Measurements from ENCODE around the gene RNF19B. TPM values are rescaled to one million over a fixed set of nuclear protein-coding genes. Genes with fewer than 3 reads are reported as not detected.

RNF19B gene
- total RNA-seq, 1 experiment from 2014 or later: 41.3 TPM

GRCh38 chr1:32969566-32969965 lies 5.0 kb upstream of the RNF19B start:
- BruUV-seq (replicated peaks): no TSS peak
- ChIA-PET POLR2A (interaction anchor here (0.7 to 13.8 kb wide), 7 partner anchors 11 to 325 kb away, joined by 3 to 255 read pairs (median 5); no protein-coding TSS in a partner anchor), CTCF (interaction anchor here (0.6 to 1.9 kb wide), 5 partner anchors 11 to 74 kb away, joined by 3 to 14 read pairs (median 3); no protein-coding TSS in a partner anchor)
- H3K9me3 Mint-ChIP-seq (ENCODE audit: unreplicated experiment): no peaks in the 10 kb centered on the region
- intact Hi-C loops (cut with micrococcal nuclease): no loop called here
- peak; percentile 49 for DNase-seq (ENCODE audit: unreplicated experiment)
- H3K36me3 Mint-ChIP-seq (ENCODE audit: insufficient read depth, unreplicated experiment): no peaks in the 10 kb centered on the region
- no peaks in the 10 kb centered on the region for H3K27me3 Mint-ChIP-seq (ENCODE audit: insufficient read depth, unreplicated experiment)
- peaks cover 13% of the 10 kb centered on the region for H3K4me1 Mint-ChIP-seq (ENCODE audit: insufficient read depth, unreplicated experiment)
- TF ChIP-seq, protein P1, sequence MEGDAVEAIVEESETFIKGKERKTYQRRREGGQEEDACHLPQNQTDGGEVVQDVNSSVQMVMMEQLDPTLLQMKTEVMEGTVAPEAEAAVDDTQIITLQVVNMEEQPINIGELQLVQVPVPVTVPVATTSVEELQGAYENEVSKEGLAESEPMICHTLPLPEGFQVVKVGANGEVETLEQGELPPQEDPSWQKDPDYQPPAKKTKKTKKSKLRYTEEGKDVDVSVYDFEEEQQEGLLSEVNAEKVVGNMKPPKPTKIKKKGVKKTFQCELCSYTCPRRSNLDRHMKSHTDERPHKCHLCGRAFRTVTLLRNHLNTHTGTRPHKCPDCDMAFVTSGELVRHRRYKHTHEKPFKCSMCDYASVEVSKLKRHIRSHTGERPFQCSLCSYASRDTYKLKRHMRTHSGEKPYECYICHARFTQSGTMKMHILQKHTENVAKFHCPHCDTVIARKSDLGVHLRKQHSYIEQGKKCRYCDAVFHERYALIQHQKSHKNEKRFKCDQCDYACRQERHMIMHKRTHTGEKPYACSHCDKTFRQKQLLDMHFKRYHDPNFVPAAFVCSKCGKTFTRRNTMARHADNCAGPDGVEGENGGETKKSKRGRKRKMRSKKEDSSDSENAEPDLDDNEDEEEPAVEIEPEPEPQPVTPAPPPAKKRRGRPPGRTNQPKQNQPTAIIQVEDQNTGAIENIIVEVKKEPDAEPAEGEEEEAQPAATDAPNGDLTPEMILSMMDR (IDR thresholded peaks at IDR 0.05; ENCODE audit: unreplicated experiment): no peak
- no peak overlapping the region for H3K4me3 Mint-ChIP-seq (ENCODE audit: unreplicated experiment)
- H3K27ac Mint-ChIP-seq (ENCODE audit: low read depth, unreplicated experiment): no peak overlapping the region

- H3K27ac Mint-ChIP-seq (ENCODE audit: low read depth, unreplicated experiment): no peak overlapping the region
- no peaks in the 10 kb centered on the region for H3K36me3 Mint-ChIP-seq (ENCODE audit: insufficient read depth, unreplicated experiment)
- no peaks in the 10 kb centered on the region for H3K9me3 Mint-ChIP-seq (ENCODE audit: unreplicated experiment)
- TF ChIP-seq, protein P1 (IDR thresholded peaks at IDR 0.05; ENCODE audit: unreplicated experiment): no peak
- no TSS peak for BruUV-seq (replicated peaks)
- DNase-seq (ENCODE audit: unreplicated experiment): no peak
- no peaks in the 10 kb centered on the region for H3K27me3 Mint-ChIP-seq (ENCODE audit: insufficient read depth, unreplicated experiment)
- ChIA-PET CTCF (interaction anchor here (0.5 to 1.9 kb wide), 7 partner anchors 9 to 82 kb away, joined by 3 to 14 read pairs (median 3); no protein-coding TSS in a partner anchor), POLR2A (interaction anchor here (1.0 to 13.8 kb wide), 3 partner anchors 13 to 39 kb away, joined by 3 to 255 read pairs (median 3); no protein-coding TSS in a partner anchor)
- intact Hi-C loops (cut with micrococcal nuclease): no loop called here
- H3K4me3 Mint-ChIP-seq (ENCODE audit: unreplicated experiment): no peak overlapping the region
- H3K4me1 Mint-ChIP-seq (ENCODE audit: insufficient read depth, unreplicated experiment): peaks cover 16% of the 10 kb centered on the region
These were observed 3.4 kb upstream of the RNF19B start for GRCh38 chr1:32967888-32968568.

- TF ChIP-seq, protein P1 (IDR thresholded peaks at IDR 0.05; ENCODE audit: unreplicated experiment): no peak
- H3K9me3 Mint-ChIP-seq (ENCODE audit: unreplicated experiment): no peaks in the 10 kb centered on the region
- H3K4me1 Mint-ChIP-seq (ENCODE audit: insufficient read depth, unreplicated experiment): peaks cover 17% of the 10 kb centered on the region
- no TSS peak for BruUV-seq (replicated peaks)
- H3K36me3 Mint-ChIP-seq (ENCODE audit: insufficient read depth, unreplicated experiment): no peaks in the 10 kb centered on the region
- no peak for DNase-seq (ENCODE audit: unreplicated experiment)
- no peaks in the 10 kb centered on the region for H3K27me3 Mint-ChIP-seq (ENCODE audit: insufficient read depth, unreplicated experiment)
- H3K4me3 Mint-ChIP-seq (ENCODE audit: unreplicated experiment): no peak overlapping the region
- H3K27ac Mint-ChIP-seq (ENCODE audit: low read depth, unreplicated experiment): no peak overlapping the region
- CTCF ChIA-PET: interaction anchor here (0.7 kb wide), 1 partner anchor 40 kb away, joined by 3 read pairs; no protein-coding TSS in a partner anchor
- POLR2A ChIA-PET: interaction anchor here (6.9 to 13.8 kb wide), 2 partner anchors 22 to 40 kb away, joined by 125 to 255 read pairs; no protein-coding TSS in a partner anchor
- intact Hi-C loops (cut with micrococcal nuclease): no loop called here
These were observed 2.3 kb upstream of the RNF19B start for GRCh38 chr1:32966900-32967299.

GRCh38 chr1:32965251-32965747 lies 690 bp upstream of the RNF19B start:
- TF ChIP-seq, protein P1 (IDR thresholded peaks at IDR 0.05; ENCODE audit: unreplicated experiment): no peak
- no peak for DNase-seq (ENCODE audit: unreplicated experiment)
- Mint-ChIP-seq H3K4me1 (ENCODE audit: insufficient read depth, unreplicated experiment) (peaks cover 28% of the 10 kb centered on the region), H3K36me3 (ENCODE audit: insufficient read depth, unreplicated experiment) (no peaks in the 10 kb centered on the region), H3K9me3 (ENCODE audit: unreplicated experiment) (no peaks in the 10 kb centered on the region), H3K27me3 (ENCODE audit: insufficient read depth, unreplicated experiment) (no peaks in the 10 kb centered on the region), H3K27ac (ENCODE audit: low read depth, unreplicated experiment) (peak overlapping the region; percentile 59), H3K4me3 (ENCODE audit: unreplicated experiment) (peak overlapping the region; percentile 84)
- ChIA-PET POLR2A (interaction anchor here (0.5 to 13.8 kb wide), 22 partner anchors 9 to 606 kb away, joined by 3 to 255 read pairs (median 6); partner anchors contain the start of gene AK2), CTCF (interaction anchor here (0.7 to 2.7 kb wide), 6 partner anchors 10 to 42 kb away, joined by 3 to 10 read pairs (median 5); no protein-coding TSS in a partner anchor)
- intact Hi-C loops (cut with micrococcal nuclease): no loop called here
- BruUV-seq (replicated peaks): TSS peak; percentile 93

All from MCF 10A (cell line).